ENCODE measurements around the gene AKAP12. TPM values are rescaled to one million over a fixed set of nuclear protein-coding genes. Genes with fewer than 3 reads are reported as not detected.

The AKAP12 gene
- polyA plus RNA-seq, 1 donor from 2014 or later = 21.5 TPM

- H3K9me3 ChIP-seq (ENCODE audit: low read length) = no peaks in the 10 kb centered on the region
- H3K79me2 ChIP-seq (replicated peaks; ENCODE audit: insufficient read depth, low read length) = no peaks in the 10 kb centered on the region
- no peaks in the 10 kb centered on the region for H4K20me1 ChIP-seq (ENCODE audit: insufficient read depth)
- no peak overlapping the region for H3K4me3 ChIP-seq (ENCODE audit: low read length)
- H3K27ac ChIP-seq (ENCODE audit: low read length) = no peak overlapping the region
- H2AFZ ChIP-seq (ENCODE audit: low read depth, low read length) = no peak overlapping the region
- H3K27me3 ChIP-seq (ENCODE audit: insufficient read depth, low read depth, low read length) = no peaks in the 10 kb centered on the region
- no peak overlapping the region for H3K4me2 ChIP-seq (ENCODE audit: low read length)
- no peaks in the 10 kb centered on the region for H3K9me2 ChIP-seq (ENCODE audit: insufficient read depth, low read length)
- H3K9ac ChIP-seq (ENCODE audit: low read length) = no peak overlapping the region
- no peaks in the 10 kb centered on the region for H3F3A ChIP-seq (ENCODE audit: insufficient read depth, low read length, poor library complexity, severe bottlenecking)
- TF ChIP-seq SMC3 (conservative IDR thresholded peaks at IDR 0.05; ENCODE audit: poor library complexity) (no peak), EP300 (conservative IDR thresholded peaks at IDR 0.05; ENCODE audit: poor library complexity, severe bottlenecking) (no peak), CTCF (IDR thresholded peaks at IDR 0.05; ENCODE audit: poor library complexity, severe bottlenecking) (no peak), POLR2AphosphoS5 (IDR thresholded peaks at IDR 0.05) (no peak), MXI1 (conservative IDR thresholded peaks at IDR 0.05; ENCODE audit: poor library complexity, severe bottlenecking) (no peak), RAD21 (conservative IDR thresholded peaks at IDR 0.05) (no peak), TAF1 (IDR thresholded peaks at IDR 0.05; ENCODE audit: low read depth) (no peak), EZH2 (IDR thresholded peaks at IDR 0.05; ENCODE audit: borderline replicate concordance, insufficient read depth, low read length, poor library complexity, severe bottlenecking) (no peak)
- TF ChIP-seq, protein P1, sequence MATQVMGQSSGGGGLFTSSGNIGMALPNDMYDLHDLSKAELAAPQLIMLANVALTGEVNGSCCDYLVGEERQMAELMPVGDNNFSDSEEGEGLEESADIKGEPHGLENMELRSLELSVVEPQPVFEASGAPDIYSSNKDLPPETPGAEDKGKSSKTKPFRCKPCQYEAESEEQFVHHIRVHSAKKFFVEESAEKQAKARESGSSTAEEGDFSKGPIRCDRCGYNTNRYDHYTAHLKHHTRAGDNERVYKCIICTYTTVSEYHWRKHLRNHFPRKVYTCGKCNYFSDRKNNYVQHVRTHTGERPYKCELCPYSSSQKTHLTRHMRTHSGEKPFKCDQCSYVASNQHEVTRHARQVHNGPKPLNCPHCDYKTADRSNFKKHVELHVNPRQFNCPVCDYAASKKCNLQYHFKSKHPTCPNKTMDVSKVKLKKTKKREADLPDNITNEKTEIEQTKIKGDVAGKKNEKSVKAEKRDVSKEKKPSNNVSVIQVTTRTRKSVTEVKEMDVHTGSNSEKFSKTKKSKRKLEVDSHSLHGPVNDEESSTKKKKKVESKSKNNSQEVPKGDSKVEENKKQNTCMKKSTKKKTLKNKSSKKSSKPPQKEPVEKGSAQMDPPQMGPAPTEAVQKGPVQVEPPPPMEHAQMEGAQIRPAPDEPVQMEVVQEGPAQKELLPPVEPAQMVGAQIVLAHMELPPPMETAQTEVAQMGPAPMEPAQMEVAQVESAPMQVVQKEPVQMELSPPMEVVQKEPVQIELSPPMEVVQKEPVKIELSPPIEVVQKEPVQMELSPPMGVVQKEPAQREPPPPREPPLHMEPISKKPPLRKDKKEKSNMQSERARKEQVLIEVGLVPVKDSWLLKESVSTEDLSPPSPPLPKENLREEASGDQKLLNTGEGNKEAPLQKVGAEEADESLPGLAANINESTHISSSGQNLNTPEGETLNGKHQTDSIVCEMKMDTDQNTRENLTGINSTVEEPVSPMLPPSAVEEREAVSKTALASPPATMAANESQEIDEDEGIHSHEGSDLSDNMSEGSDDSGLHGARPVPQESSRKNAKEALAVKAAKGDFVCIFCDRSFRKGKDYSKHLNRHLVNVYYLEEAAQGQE (IDR thresholded peaks at IDR 0.05; ENCODE audit: borderline replicate concordance) = no peak
- H3K36me3 ChIP-seq (ENCODE audit: insufficient read depth, low read length) = no peaks in the 10 kb centered on the region
These were observed 119.7 kb downstream of the AKAP12 start for GRCh38 chr6:151359486-151359885.

DNA sequence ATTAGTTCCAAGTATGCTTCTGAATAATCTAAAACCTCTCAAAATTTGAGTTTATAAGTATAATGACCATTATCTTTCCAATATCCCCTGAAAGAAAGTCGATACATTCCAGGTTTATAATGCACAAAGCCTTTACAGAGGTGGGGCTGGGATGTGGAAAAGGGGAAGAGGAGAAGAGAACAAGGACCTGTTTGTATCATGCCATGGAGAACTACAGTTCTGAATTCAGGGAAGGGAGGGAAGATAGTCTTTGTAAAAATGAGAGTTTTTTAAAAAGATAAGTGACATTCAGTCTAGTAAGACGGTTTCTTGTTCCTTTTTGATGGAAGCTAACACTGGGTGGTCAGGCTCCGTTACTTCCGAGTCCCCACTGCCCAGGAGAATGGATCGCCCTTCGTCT is 125.5 kb downstream of the AKAP12 start:
- H3K9me2 ChIP-seq (ENCODE audit: insufficient read depth, low read length) = no peaks in the 10 kb centered on the region
- no peaks in the 10 kb centered on the region for H3K9me3 ChIP-seq (ENCODE audit: low read length)
- H3K4me2 ChIP-seq (ENCODE audit: low read length) = no peak overlapping the region
- no peak overlapping the region for H3K27ac ChIP-seq (ENCODE audit: low read length)
- no peaks in the 10 kb centered on the region for H3K79me2 ChIP-seq (replicated peaks; ENCODE audit: insufficient read depth, low read length)
- no peak overlapping the region for H3K9ac ChIP-seq (ENCODE audit: low read length)
- no peak for TF ChIP-seq SMC3 (conservative IDR thresholded peaks at IDR 0.05; ENCODE audit: poor library complexity)
- no peak for TF ChIP-seq EZH2 (IDR thresholded peaks at IDR 0.05; ENCODE audit: borderline replicate concordance, insufficient read depth, low read length, poor library complexity, severe bottlenecking)
- TF ChIP-seq MXI1 (conservative IDR thresholded peaks at IDR 0.05; ENCODE audit: poor library complexity, severe bottlenecking) = no peak
- no peak for TF ChIP-seq CTCF (IDR thresholded peaks at IDR 0.05; ENCODE audit: poor library complexity, severe bottlenecking)
- TF ChIP-seq EP300 (conservative IDR thresholded peaks at IDR 0.05; ENCODE audit: poor library complexity, severe bottlenecking) = no peak
- TF ChIP-seq, protein P1 (IDR thresholded peaks at IDR 0.05; ENCODE audit: borderline replicate concordance) = no peak
- no peak for TF ChIP-seq POLR2AphosphoS5 (IDR thresholded peaks at IDR 0.05)
- no peak for TF ChIP-seq RAD21 (conservative IDR thresholded peaks at IDR 0.05)
- TF ChIP-seq TAF1 (IDR thresholded peaks at IDR 0.05; ENCODE audit: low read depth) = no peak
- no peaks in the 10 kb centered on the region for H3K36me3 ChIP-seq (ENCODE audit: insufficient read depth, low read length)
- H2AFZ ChIP-seq (ENCODE audit: low read depth, low read length) = no peak overlapping the region
- no peak overlapping the region for H3K4me3 ChIP-seq (ENCODE audit: low read length)
- no peaks in the 10 kb centered on the region for H3F3A ChIP-seq (ENCODE audit: insufficient read depth, low read length, poor library complexity, severe bottlenecking)
- H3K27me3 ChIP-seq (ENCODE audit: insufficient read depth, low read depth, low read length) = no peaks in the 10 kb centered on the region
- no peaks in the 10 kb centered on the region for H4K20me1 ChIP-seq (ENCODE audit: insufficient read depth)

Data from neural cell (in vitro differentiated cells).